SK-N-SH (cell line): ENCODE measurements around the gene CPED1.

Experiments
- CTCF ChIP-seq: fragments of 200-600 bp; sonication (generic); IDR thresholded peaks from 2 replicates; pipeline ENCODE4 v1.6.1; 2017; ENCODE audit warnings: antibody characterized with exemption, mild to moderate bottlenecking, moderate library complexity
- ELF1 ChIP-seq: IDR thresholded peaks from 2 replicates; pipeline ENCODE4 v1.4.0; 2012
- FOXJ3 ChIP-seq: sonication (generic); formaldehyde crosslinking; IDR thresholded peaks from 2 replicates; pipeline ENCODE4 v1.5.1; 2020; ENCODE audit warnings: mild to moderate bottlenecking, missing genetic modification reagents
- GABPA ChIP-seq: IDR thresholded peaks from 2 replicates; pipeline ENCODE4 v1.4.0; 2012; ENCODE audit warnings: low read depth, mild to moderate bottlenecking
- MAX ChIP-seq: IDR thresholded peaks from 2 replicates; pipeline ENCODE4 v1.4.0; 2012; ENCODE audit warnings: low read depth
- RCOR1 ChIP-seq: fragments of 150-350 bp; IDR thresholded peaks from 2 replicates; pipeline ENCODE4 v1.6.1; 2017; ENCODE audit warnings: antibody characterized with exemption, low read length
- TF ChIP-seq, protein P1 (sequence below): IDR thresholded peaks from 2 replicates; pipeline ENCODE4 v1.6.1; 2012; ENCODE audit warnings: mild to moderate bottlenecking, low read depth, low read length, moderate library complexity
- TF ChIP-seq, protein P2 (sequence below): IDR thresholded peaks from 2 replicates; pipeline ENCODE4 v1.4.0; 2012; ENCODE audit warnings: low read depth, borderline replicate concordance

DNA sequence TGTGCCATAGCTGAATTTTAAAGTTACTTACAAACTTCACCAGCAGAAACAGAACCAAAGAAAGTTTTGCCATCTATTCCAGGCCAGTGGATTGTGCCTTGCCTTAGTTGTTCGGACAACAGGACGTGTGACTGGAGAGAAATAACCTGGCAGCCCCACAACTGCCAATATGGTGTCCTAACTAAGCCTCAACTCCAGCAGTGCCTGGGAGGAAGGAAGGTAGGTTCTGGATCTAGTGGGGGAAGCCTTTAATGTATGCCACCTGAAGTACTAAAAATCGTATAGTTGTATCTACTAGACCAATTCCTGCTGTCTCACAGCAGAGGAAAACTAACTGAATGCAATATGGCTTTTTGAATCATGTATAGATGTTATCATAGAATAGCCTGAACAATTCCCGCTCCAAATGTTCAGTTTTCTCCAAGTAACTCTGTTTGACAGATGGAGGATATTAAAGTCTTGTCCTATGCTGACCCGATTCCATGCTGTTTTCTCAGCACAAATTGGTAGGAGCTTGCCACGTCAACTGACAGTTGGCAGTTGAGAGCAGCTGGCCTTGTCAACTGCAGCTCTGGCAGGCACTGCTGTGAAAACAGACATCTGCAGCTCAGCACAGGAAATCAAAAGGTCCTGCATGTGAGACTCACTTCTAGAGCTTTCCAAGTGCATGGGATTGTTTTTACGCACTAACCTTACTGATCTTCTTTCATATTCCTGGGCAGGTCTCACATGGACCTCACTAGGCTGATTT, 255.8 kb downstream of the CPED1 start:
- TF ChIP-seq RCOR1: no peak
- no peak for TF ChIP-seq GABPA
- no peak for TF ChIP-seq ELF1
- no peak for TF ChIP-seq CTCF
- no peak for TF ChIP-seq MAX
- TF ChIP-seq, protein P1, sequence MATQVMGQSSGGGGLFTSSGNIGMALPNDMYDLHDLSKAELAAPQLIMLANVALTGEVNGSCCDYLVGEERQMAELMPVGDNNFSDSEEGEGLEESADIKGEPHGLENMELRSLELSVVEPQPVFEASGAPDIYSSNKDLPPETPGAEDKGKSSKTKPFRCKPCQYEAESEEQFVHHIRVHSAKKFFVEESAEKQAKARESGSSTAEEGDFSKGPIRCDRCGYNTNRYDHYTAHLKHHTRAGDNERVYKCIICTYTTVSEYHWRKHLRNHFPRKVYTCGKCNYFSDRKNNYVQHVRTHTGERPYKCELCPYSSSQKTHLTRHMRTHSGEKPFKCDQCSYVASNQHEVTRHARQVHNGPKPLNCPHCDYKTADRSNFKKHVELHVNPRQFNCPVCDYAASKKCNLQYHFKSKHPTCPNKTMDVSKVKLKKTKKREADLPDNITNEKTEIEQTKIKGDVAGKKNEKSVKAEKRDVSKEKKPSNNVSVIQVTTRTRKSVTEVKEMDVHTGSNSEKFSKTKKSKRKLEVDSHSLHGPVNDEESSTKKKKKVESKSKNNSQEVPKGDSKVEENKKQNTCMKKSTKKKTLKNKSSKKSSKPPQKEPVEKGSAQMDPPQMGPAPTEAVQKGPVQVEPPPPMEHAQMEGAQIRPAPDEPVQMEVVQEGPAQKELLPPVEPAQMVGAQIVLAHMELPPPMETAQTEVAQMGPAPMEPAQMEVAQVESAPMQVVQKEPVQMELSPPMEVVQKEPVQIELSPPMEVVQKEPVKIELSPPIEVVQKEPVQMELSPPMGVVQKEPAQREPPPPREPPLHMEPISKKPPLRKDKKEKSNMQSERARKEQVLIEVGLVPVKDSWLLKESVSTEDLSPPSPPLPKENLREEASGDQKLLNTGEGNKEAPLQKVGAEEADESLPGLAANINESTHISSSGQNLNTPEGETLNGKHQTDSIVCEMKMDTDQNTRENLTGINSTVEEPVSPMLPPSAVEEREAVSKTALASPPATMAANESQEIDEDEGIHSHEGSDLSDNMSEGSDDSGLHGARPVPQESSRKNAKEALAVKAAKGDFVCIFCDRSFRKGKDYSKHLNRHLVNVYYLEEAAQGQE: no peak
- no peak for TF ChIP-seq FOXJ3 (CRISPR knock-in tag)
- TF ChIP-seq, protein P2, sequence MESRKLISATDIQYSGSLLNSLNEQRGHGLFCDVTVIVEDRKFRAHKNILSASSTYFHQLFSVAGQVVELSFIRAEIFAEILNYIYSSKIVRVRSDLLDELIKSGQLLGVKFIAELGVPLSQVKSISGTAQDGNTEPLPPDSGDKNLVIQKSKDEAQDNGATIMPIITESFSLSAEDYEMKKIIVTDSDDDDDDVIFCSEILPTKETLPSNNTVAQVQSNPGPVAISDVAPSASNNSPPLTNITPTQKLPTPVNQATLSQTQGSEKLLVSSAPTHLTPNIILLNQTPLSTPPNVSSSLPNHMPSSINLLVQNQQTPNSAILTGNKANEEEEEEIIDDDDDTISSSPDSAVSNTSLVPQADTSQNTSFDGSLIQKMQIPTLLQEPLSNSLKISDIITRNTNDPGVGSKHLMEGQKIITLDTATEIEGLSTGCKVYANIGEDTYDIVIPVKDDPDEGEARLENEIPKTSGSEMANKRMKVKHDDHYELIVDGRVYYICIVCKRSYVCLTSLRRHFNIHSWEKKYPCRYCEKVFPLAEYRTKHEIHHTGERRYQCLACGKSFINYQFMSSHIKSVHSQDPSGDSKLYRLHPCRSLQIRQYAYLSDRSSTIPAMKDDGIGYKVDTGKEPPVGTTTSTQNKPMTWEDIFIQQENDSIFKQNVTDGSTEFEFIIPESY: no peak
